Stimulated activated CD4-positive, alpha-beta T cell treated with anti-CD3 and anti-CD28 coated beads, Interleukin-2, amount 100 ng/mL, for 48 hours (primary cell): ENCODE results near the gene SARDH.
"Not testable (repeated sequence)": the region's sequence is repeated elsewhere in the genome, so short reads cannot be mapped to it uniquely, and the experiment has no call there.

Experiments
- DNase-seq, 2 donors: peaks; one replicate each; pipeline ENCODE4 v3.0.0-alpha.2; 2020

SARDH gene

GRCh38 chr9:133682818-133683585, 55.1 kb downstream of the SARDH start:
- DNase-seq: no peak

- DNase-seq: no peak
These were observed 56.4 kb downstream of the SARDH start for GRCh38 chr9:133681658-133682306.

- DNase-seq: no peak
These were observed 57.0 kb downstream of the SARDH start for GRCh38 chr9:133680976-133681657.

- DNase-seq: no peak
These were observed 57.7 kb downstream of the SARDH start for GRCh38 chr9:133680250-133680975.

GRCh38 chr9:133679466-133680061, 58.6 kb downstream of the SARDH start:
- DNase-seq: no peak

- DNase-seq: no peak
These were observed 59.1 kb downstream of the SARDH start for GRCh38 chr9:133679056-133679455.

- DNase-seq: peak; percentile 17 to 36
These were observed 60.8 kb downstream of the SARDH start for GRCh38 chr9:133677126-133678010.

GRCh38 chr9:133676450-133676849, 61.7 kb downstream of the SARDH start:
- DNase-seq: no peak

- DNase-seq: not testable (repeated sequence)
These were observed 62.4 kb downstream of the SARDH start for GRCh38 chr9:133675796-133676195.

GRCh38 chr9:133674091-133674490, 64.1 kb downstream of the SARDH start:
- DNase-seq: no peak

- DNase-seq: no peak
These were observed 64.9 kb downstream of the SARDH start for GRCh38 chr9:133673258-133673655.

GRCh38 chr9:133672503-133673257, 65.5 kb downstream of the SARDH start:
- no peak for DNase-seq

- DNase-seq: no peak
These were observed 66.8 kb downstream of the SARDH start for GRCh38 chr9:133671371-133671770.

GRCh38 chr9:133670466-133670865, 67.7 kb downstream of the SARDH start:
- no peak for DNase-seq

GRCh38 chr9:133669182-133669801, 68.9 kb downstream of the SARDH start:
- no peak for DNase-seq

GRCh38 chr9:133667759-133668450, 70.2 kb downstream of the SARDH start:
- no peak for DNase-seq

- DNase-seq: no peak
These were observed 71.3 kb downstream of the SARDH start for GRCh38 chr9:133666845-133667244.

- DNase-seq: no peak
These were observed 71.8 kb downstream of the SARDH start for GRCh38 chr9:133666387-133666786.

GRCh38 chr9:133665535-133665934, 72.6 kb downstream of the SARDH start:
- no peak for DNase-seq

- no peak for DNase-seq
These were observed 73.1 kb downstream of the SARDH start for GRCh38 chr9:133665096-133665495.
